Measurements from ENCODE around the gene GPR89A. TPM values are rescaled to one million over a fixed set of nuclear protein-coding genes. Genes with fewer than 3 reads are reported as not detected.
"Not testable (repeated sequence)": the region's sequence is repeated elsewhere in the genome, so short reads cannot be mapped to it uniquely, and the experiment has no call there.

GPR89A gene
- total RNA-seq, 4 donors from 2014 or later, result 6.9 to 34.8 (median 19.3) TPM

GRCh38 chr1:145620073-145620472, 12.3 kb downstream of the GPR89A start:
- intact Hi-C loops (cut with DNase I); DNase-seq; H3K27me3 ChIP-seq; H3K4me3 ChIP-seq; H3K9me3 ChIP-seq; H3K27ac ChIP-seq; H3K4me1 ChIP-seq: not testable (repeated sequence)
- 17 to 71% methylated on average over 1 of the region's 1 CpG for WGBS, 2 donors
- peaks cover 0 to 21% (median 0%) of the 10 kb centered on the region in 3 donors for H3K36me3 ChIP-seq

- WGBS, 2 donors, result no CpG with 5 or more reads among the region's 1 CpG
- DNase-seq; H3K27me3 ChIP-seq; H3K4me3 ChIP-seq; H3K9me3 ChIP-seq; H3K27ac ChIP-seq; H3K4me1 ChIP-seq; intact Hi-C loops (cut with DNase I): not testable (repeated sequence)
- peaks cover 0 to 24% (median 0%) of the 10 kb centered on the region in 3 donors for H3K36me3 ChIP-seq
Measured at GRCh38 chr1:145622177-145622576, 14.4 kb downstream of the GPR89A start.

- H3K27me3 ChIP-seq; H3K4me1 ChIP-seq; H3K9me3 ChIP-seq; intact Hi-C loops (cut with DNase I); DNase-seq; H3K36me3 ChIP-seq; H3K4me3 ChIP-seq; H3K27ac ChIP-seq: not testable (repeated sequence)
- WGBS, 2 donors, result 45 to 55% methylated on average over 1 of the region's 1 CpG
Measured at GRCh38 chr1:145636237-145636636, 28.4 kb downstream of the GPR89A start.

- intact Hi-C loops (cut with DNase I); H3K27ac ChIP-seq; DNase-seq; H3K9me3 ChIP-seq; H3K27me3 ChIP-seq; H3K4me1 ChIP-seq; H3K36me3 ChIP-seq; H3K4me3 ChIP-seq: not testable (repeated sequence)
- 100% methylated on average over 1 of the region's 2 CpGs for WGBS, 2 donors
Measured at GRCh38 chr1:145641886-145642285, 34.1 kb downstream of the GPR89A start.

GRCh38 chr1:145643990-145644389, 36.2 kb downstream of the GPR89A start:
- H3K4me1 ChIP-seq; intact Hi-C loops (cut with DNase I); H3K27me3 ChIP-seq; H3K9me3 ChIP-seq; DNase-seq; H3K36me3 ChIP-seq; H3K27ac ChIP-seq; H3K4me3 ChIP-seq: not testable (repeated sequence)
- WGBS, 2 donors, result no CpG with 5 or more reads among the region's 1 CpG

GRCh38 chr1:145656245-145656943, 48.6 kb downstream of the GPR89A start:
- H3K36me3 ChIP-seq, result peaks cover 0 to 14% (median 0%) of the 10 kb centered on the region in 3 donors
- H3K27ac ChIP-seq; H3K4me1 ChIP-seq; H3K4me3 ChIP-seq; H3K9me3 ChIP-seq; H3K27me3 ChIP-seq; DNase-seq; intact Hi-C loops (cut with DNase I): not testable (repeated sequence)
- WGBS, 2 donors, result 80 to 84% methylated on average over 1 to 2 of the region's 7 CpGs

GRCh38 chr1:145662502-145662901, 54.7 kb downstream of the GPR89A start:
- H3K4me3 ChIP-seq; H3K36me3 ChIP-seq; DNase-seq; H3K4me1 ChIP-seq; H3K9me3 ChIP-seq; H3K27ac ChIP-seq; intact Hi-C loops (cut with DNase I); H3K27me3 ChIP-seq: not testable (repeated sequence)
- 13 to 21% methylated on average over 2 of the region's 2 CpGs for WGBS, 2 donors

GRCh38 chr1:145665015-145665414, 57.2 kb downstream of the GPR89A start:
- H3K4me3 ChIP-seq; H3K4me1 ChIP-seq; intact Hi-C loops (cut with DNase I); H3K36me3 ChIP-seq; H3K27ac ChIP-seq; DNase-seq; H3K9me3 ChIP-seq; H3K27me3 ChIP-seq: not testable (repeated sequence)
- WGBS, 2 donors, result 18 to 29% methylated on average over 3 to 4 of the region's 4 CpGs

GRCh38 chr1:145670995-145671745, 63.4 kb downstream of the GPR89A start:
- H3K4me1 ChIP-seq; H3K27ac ChIP-seq; DNase-seq; H3K27me3 ChIP-seq; H3K4me3 ChIP-seq; H3K9me3 ChIP-seq; intact Hi-C loops (cut with DNase I); H3K36me3 ChIP-seq: not testable (repeated sequence)
- WGBS, 2 donors, result 81 to 90% methylated on average over 2 of the region's 3 CpGs

GRCh38 chr1:145673217-145673616, 65.4 kb downstream of the GPR89A start:
- DNase-seq; H3K36me3 ChIP-seq; H3K4me3 ChIP-seq; H3K9me3 ChIP-seq; H3K27me3 ChIP-seq; H3K27ac ChIP-seq; H3K4me1 ChIP-seq; intact Hi-C loops (cut with DNase I): not testable (repeated sequence)
- WGBS, 2 donors, result no CpG with 5 or more reads among the region's 1 CpG

GRCh38 chr1:145684858-145685257, 77.1 kb downstream of the GPR89A start:
- H3K27ac ChIP-seq; H3K4me1 ChIP-seq; DNase-seq; H3K9me3 ChIP-seq; H3K36me3 ChIP-seq; H3K27me3 ChIP-seq; H3K4me3 ChIP-seq; intact Hi-C loops (cut with DNase I): not testable (repeated sequence)
- WGBS, 2 donors, result no CpG with 5 or more reads among the region's 3 CpGs

GRCh38 chr1:145686078-145686477, 78.3 kb downstream of the GPR89A start:
- 20% methylated on average over 1 of the region's 1 CpG; no CpG with 5 or more reads in 1 of the 2 donors for WGBS, 2 donors
- intact Hi-C loops (cut with DNase I), result not testable (repeated sequence)

More at GRCh38 chr1:145686078-145686477, 78.3 kb downstream of the GPR89A start:
- H3K4me3 ChIP-seq, H3K27me3 ChIP-seq, H3K9me3 ChIP-seq, DNase-seq, H3K36me3 ChIP-seq, H3K27ac ChIP-seq: not testable (repeated sequence)
- H3K4me1 ChIP-seq, result peaks cover 0 to 15% (median 4%) of the 10 kb centered on the region in 3 donors

Data from esophagus squamous epithelium (tissue), 5 donors.